IMR-90 (cell line): Measurements from ENCODE around the gene ADTRP. TPM values are rescaled to one million over a fixed set of nuclear protein-coding genes. Genes with fewer than 3 reads are reported as not detected.

Experiments
- ATAC-seq: fragments of 200-7000 bp; cut with Tn5 transposase; 2 replicates; pipeline ENCODE4 v1.9.1; 2020; ENCODE audit warnings: low read depth, mild to moderate bottlenecking, moderate library complexity
- BruUV-seq: library from RNA; stranded (reverse); fragments of 400-500 nt; replicated peaks from 2 replicates; lab custom pipeline; 2021; lab: Mats Ljungman, UMichigan
- CTCF ChIA-PET: fragments of 300-600 bp; formaldehyde crosslinking; extraction: SDS; loops from one replicate; lab custom pipeline; 2021; ENCODE audit warnings: antibody characterized with exemption; lab: Yijun Ruan, JAX
- POLR2A ChIA-PET: fragments of 300-600 bp; sonication (Branson Sonifier 250); formaldehyde crosslinking; loops from one replicate; lab custom pipeline; 2022; ENCODE audit warnings: antibody characterized with exemption; ENCODE audit not compliant: unreplicated experiment; lab: Charles Lee
- DNase-seq: peaks from one replicate; pipeline ENCODE4 v3.0.0; 2013
- H2AFZ ChIP-seq: replicated peaks from 2 replicates; pipeline ENCODE3; 2013; ENCODE audit warnings: low read length, mild to moderate bottlenecking; ENCODE audit not compliant: poor library complexity
- H2AK5ac ChIP-seq: 2 replicates; pipeline ENCODE4 v1.6.1; 2013; ENCODE audit warnings: low read depth, low read length, inconsistent platforms
- H2AK9ac ChIP-seq: replicated peaks from 2 replicates; pipeline ENCODE3; 2013; ENCODE audit warnings: mild to moderate bottlenecking, low read depth, low read length, moderate library complexity; ENCODE audit not compliant: poor library complexity
- H2BK120ac ChIP-seq: 2 replicates; pipeline ENCODE4 v1.6.1; 2013; ENCODE audit warnings: low read depth, low read length, inconsistent platforms
- H2BK15ac ChIP-seq: 3 replicates; pipeline ENCODE4 v1.6.1; 2013; ENCODE audit warnings: low read depth, low read length, inconsistent platforms
- H2BK20ac ChIP-seq: 2 replicates; pipeline ENCODE4 v1.6.1; 2013; ENCODE audit warnings: low read depth, mild to moderate bottlenecking, inconsistent platforms, low read length, moderate library complexity
- H2BK5ac ChIP-seq: 2 replicates; pipeline ENCODE4 v1.6.1; 2013; ENCODE audit warnings: mild to moderate bottlenecking, low read depth, low read length, inconsistent platforms; ENCODE audit not compliant: poor library complexity, severe bottlenecking
- H3K14ac ChIP-seq: replicated peaks from 2 replicates; pipeline ENCODE4 v1.6.1; 2013; ENCODE audit warnings: low read depth, low read length, inconsistent platforms
- H3K18ac ChIP-seq: 2 replicates; pipeline ENCODE4 v1.6.1; 2013; ENCODE audit warnings: low read depth, low read length, control low read depth
- H3K23ac ChIP-seq: 2 replicates; pipeline ENCODE4 v1.6.1; 2013; ENCODE audit warnings: low read depth, low read length, inconsistent platforms
- H3K27ac ChIP-seq: 2 replicates; pipeline ENCODE4 v1.5.1; 2013; ENCODE audit warnings: mild to moderate bottlenecking, control low read depth, low read length; ENCODE audit not compliant: insufficient read depth
- H3K27me3 ChIP-seq: 2 replicates; pipeline ENCODE4 v1.6.1; 2013; ENCODE audit warnings: low read length; ENCODE audit not compliant: control insufficient read depth, insufficient read depth
- H3K36me3 ChIP-seq: 2 replicates; pipeline ENCODE4 v1.6.1; 2013; ENCODE audit warnings: low read length, mixed read lengths; ENCODE audit not compliant: control insufficient read depth, insufficient read depth
- H3K4ac ChIP-seq: 2 replicates; pipeline ENCODE4 v1.6.1; 2013; ENCODE audit warnings: low read depth, low read length, inconsistent platforms
- H3K4me1 ChIP-seq: 2 replicates; pipeline ENCODE4 v1.6.1; 2013; ENCODE audit warnings: low read length, mixed read lengths; ENCODE audit not compliant: control insufficient read depth, insufficient read depth
- H3K4me2 ChIP-seq: 2 replicates; pipeline ENCODE4 v1.6.1; 2013; ENCODE audit warnings: low read depth, mild to moderate bottlenecking, control low read depth, low read length, moderate library complexity
- H3K4me3 ChIP-seq: 2 replicates; pipeline ENCODE4 v1.5.1; 2013; ENCODE audit warnings: low read depth, mild to moderate bottlenecking, control low read depth, low read length, moderate library complexity; ENCODE audit not compliant: insufficient read depth
- H3K56ac ChIP-seq: 2 replicates; pipeline ENCODE4 v1.6.1; 2013; ENCODE audit warnings: low read length, inconsistent platforms; ENCODE audit not compliant: insufficient read depth; ENCODE audit errors: extremely low read depth
- H3K79me1 ChIP-seq, 2 experiments: 2 replicates each; pipeline ENCODE4 v1.6.1; 2013; ENCODE audit warnings: low read length in 2 of 2, inconsistent platforms in 1 of 2, low read depth in 1 of 2
- H3K9ac ChIP-seq: 2 replicates; pipeline ENCODE4 v1.6.1; 2013; ENCODE audit warnings: low read depth, low read length, control low read depth
- H3K9me1 ChIP-seq: 2 replicates; pipeline ENCODE4 v1.6.1; 2013; ENCODE audit warnings: low read length, inconsistent platforms; ENCODE audit not compliant: insufficient read depth
- H3K9me3 ChIP-seq: 2 replicates; pipeline ENCODE4 v1.6.1; 2013; ENCODE audit warnings: low read length; ENCODE audit not compliant: control insufficient read depth, insufficient read depth
- H4K20me1 ChIP-seq: 2 replicates; pipeline ENCODE4 v1.6.1; 2013; ENCODE audit warnings: low read length, inconsistent platforms; ENCODE audit not compliant: insufficient read depth
- H4K5ac ChIP-seq: 2 replicates; pipeline ENCODE4 v1.6.1; 2013; ENCODE audit warnings: mild to moderate bottlenecking, low read depth, low read length, control low read depth
- H4K8ac ChIP-seq, 2 experiments: 2 replicates each; pipeline ENCODE4 v1.6.1; 2013; ENCODE audit warnings: low read depth in 2 of 2, low read length in 2 of 2, control low read depth in 1 of 2, inconsistent platforms in 1 of 2
- H4K91ac ChIP-seq: 2 replicates; pipeline ENCODE4 v1.6.1; 2013; ENCODE audit warnings: low read depth, low read length, inconsistent platforms; ENCODE audit not compliant: insufficient read depth
- BHLHE40 ChIP-seq: fragments of 150-350 bp; IDR thresholded peaks from 2 replicates; pipeline ENCODE4 v1.6.1; 2016; ENCODE audit warnings: mild to moderate bottlenecking, low read depth, low read length
- CEBPB ChIP-seq: IDR thresholded peaks from 2 replicates; pipeline ENCODE4 v1.6.1; 2012; ENCODE audit warnings: low read depth, low read length, improper control_type of control experiment
- CHD1 ChIP-seq: IDR thresholded peaks from 2 replicates; pipeline ENCODE4 v1.6.1; 2012; ENCODE audit warnings: low read depth, low read length, improper control_type of control experiment
- FOS ChIP-seq: fragments of 150-350 bp; IDR thresholded peaks from 2 replicates; pipeline ENCODE4 v1.6.1; 2016; ENCODE audit warnings: low read depth, low read length
- MAFK ChIP-seq: IDR thresholded peaks from 2 replicates; pipeline ENCODE4 v1.6.1; 2012; ENCODE audit warnings: low read depth, low read length, improper control_type of control experiment
- MAZ ChIP-seq: IDR thresholded peaks from 2 replicates; pipeline ENCODE4 v1.6.1; 2012; ENCODE audit warnings: low read depth, mild to moderate bottlenecking, low read length, improper control_type of control experiment, moderate library complexity, borderline replicate concordance
- NFE2L2 ChIP-seq: fragments of 150-350 bp; IDR thresholded peaks from 2 replicates; pipeline ENCODE4 v1.6.1; 2016; ENCODE audit warnings: low read depth, mild to moderate bottlenecking, low read length
- RAD21 ChIP-seq: IDR thresholded peaks from 2 replicates; pipeline ENCODE4 v1.6.1; 2012; ENCODE audit warnings: low read length, improper control_type of control experiment
- RCOR1 ChIP-seq: IDR thresholded peaks from 2 replicates; pipeline ENCODE4 v1.6.1; 2012; ENCODE audit warnings: mild to moderate bottlenecking, low read length, improper control_type of control experiment; ENCODE audit not compliant: insufficient replicate concordance
- RFX5 ChIP-seq: IDR thresholded peaks from 2 replicates; pipeline ENCODE4 v1.8.0; 2012; ENCODE audit warnings: low read depth, mild to moderate bottlenecking, low read length, moderate library complexity
- SMC3 ChIP-seq: fragments of 150-350 bp; IDR thresholded peaks from 2 replicates; pipeline ENCODE4 v1.6.1; 2016; ENCODE audit warnings: low read depth, mild to moderate bottlenecking, antibody characterized with exemption, low read length, moderate library complexity
- WGBS, 2 experiments: methylation state at CpG; one replicate each; pipeline versions ENCODE4 v1.1.5 to v1.1.7; 2013; ENCODE audit warnings: missing lambda C conversion rate in 2 of 2; ENCODE audit not compliant: insufficient read length in 1 of 2; ENCODE audit errors: extremely low coverage in 2 of 2; 5-methylcytosine and 5-hydroxymethylcytosine counted together
- dilution Hi-C: fragments of 300-500 bp; cut with HindIII; formaldehyde crosslinking; loops from one replicate; pipeline ENCODE4 v1.14.3; 2018; ENCODE audit warnings: low sequenced_read_pairs; ENCODE audit not compliant: unreplicated experiment
- in situ Hi-C: fragments of 300-500 bp; cut with MboI; formaldehyde crosslinking; loops from 3 replicates; pipeline ENCODE4 v1.14.3; 2019; ENCODE audit warnings: low sequenced_read_pairs, inconsistent platforms, mixed read lengths
- intact Hi-C: fragments of 100-400 bp; cut with micrococcal nuclease; formaldehyde crosslinking; loops from 2 replicates; pipeline ENCODE4 v1.10.0; 2022
- polyA plus RNA-seq, 3 experiments: library from polyadenylated mRNA; depleted of rRNA; stranded (reverse); fragments of >200 nt; gene quantifications; 2 replicates each; pipeline ENCODE4 v1.2.3, GENCODE V29; 2012; ENCODE audit warnings: low replicate concordance in 1 of 3
- total RNA-seq: library from RNA; depleted of rRNA; stranded (reverse); fragments of >200 nt; gene quantifications from 2 replicates; pipeline ENCODE4 v1.2.3, GENCODE V29; 2012
- TF ChIP-seq, protein P1 (sequence below): conservative IDR thresholded peaks from 2 replicates; pipeline ENCODE4 v1.5.1; 2012; ENCODE audit warnings: mild to moderate bottlenecking, low read depth, low read length, improper control_type of control experiment

The ADTRP gene
- total and polyA plus RNA-seq, 2 of the 4 experiments (the other 2 are of a cell fraction), result 0.50 to 0.72 TPM

DNA sequence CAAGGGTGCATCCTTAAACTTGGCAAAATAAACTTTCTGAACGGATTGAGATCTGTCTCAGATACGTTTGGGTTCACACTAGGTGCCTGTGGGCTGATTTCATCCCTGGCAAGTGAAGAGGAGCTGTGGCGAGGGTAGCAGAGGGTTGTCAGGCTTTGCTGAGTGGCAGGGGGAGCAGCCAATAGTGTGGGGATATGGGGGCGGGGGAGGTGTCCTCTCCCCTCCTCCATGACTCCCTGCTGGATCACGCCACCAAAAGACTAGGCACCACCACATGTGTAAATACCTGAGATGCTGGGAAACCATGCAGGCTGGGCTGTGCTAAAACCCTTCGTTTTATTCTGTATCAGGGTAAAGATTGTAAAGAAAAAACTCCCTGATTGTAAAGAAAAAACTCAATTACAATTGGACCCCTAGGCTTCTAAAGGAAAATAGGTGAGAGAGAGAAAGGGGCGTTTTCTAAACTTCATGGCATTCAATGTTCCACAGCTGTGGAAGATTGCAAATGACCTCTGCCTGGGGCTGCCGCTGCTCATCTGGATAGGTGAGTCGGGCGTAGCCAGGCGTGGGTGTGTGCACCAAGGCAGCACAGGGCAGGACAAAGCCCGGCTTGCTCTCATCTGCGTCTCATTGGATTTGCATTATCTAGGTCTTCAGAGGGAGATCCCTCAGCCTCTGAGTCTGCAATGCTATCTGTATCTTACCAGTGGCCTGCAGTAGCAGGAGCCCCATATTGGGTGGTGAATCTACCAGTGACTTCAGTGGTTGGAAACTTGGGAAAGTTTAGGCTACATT, 26.9 kb upstream of the ADTRP start:
- dilution Hi-C loops, result no loop called here
- intact Hi-C loops, result no loop called here
- Histone ChIP-seq H2AFZ (no peak overlapping the region), H4K5ac (no peak overlapping the region), H3K23ac (no peak overlapping the region), H3K27ac (no peak overlapping the region), H3K36me3 (no peaks in the 10 kb centered on the region), H3K14ac (peak overlapping the region; percentile 28; the same call in 1 of the 2 replicates), H2BK120ac (no peak overlapping the region), H2AK5ac (peak overlapping the region; percentile 24; the same call in 1 of the 2 replicates), H3K4me1 (peaks cover 3% of the 10 kb centered on the region; the same call in 1 of the 2 replicates), H2BK20ac (no peak overlapping the region), H3K27me3 (no peaks in the 10 kb centered on the region), H3K79me1 (no peaks in the 10 kb centered on the region), H3K9me3 (no peaks in the 10 kb centered on the region), H3K9ac (no peak overlapping the region), H2BK5ac (no peak overlapping the region), H3K4me3 (no peak overlapping the region), H2BK15ac (peak overlapping the region; percentile 9; the same call in 1 of the 3 replicates), H3K18ac (no peak overlapping the region), H3K9me1 (peaks cover 10% of the 10 kb centered on the region; the same call in 1 of the 2 replicates), H3K4me2 (no peak overlapping the region), H3K4ac (no peak overlapping the region), H2AK9ac (no peak overlapping the region), H4K91ac (no peak overlapping the region; the same call in 1 of the 2 replicates), H4K20me1 (no peaks in the 10 kb centered on the region), H4K8ac (0 out of 4 replicates have a peak overlapping the region, but pooled peaks of 1 of the 2 experiments have one; percentile 49), H3K56ac (no peak overlapping the region)
- ChIA-PET POLR2A (no interaction called here), CTCF (no interaction called here)
- in situ Hi-C loops, result no loop called here
- TF ChIP-seq BHLHE40, result no peak
- TF ChIP-seq, protein P1, sequence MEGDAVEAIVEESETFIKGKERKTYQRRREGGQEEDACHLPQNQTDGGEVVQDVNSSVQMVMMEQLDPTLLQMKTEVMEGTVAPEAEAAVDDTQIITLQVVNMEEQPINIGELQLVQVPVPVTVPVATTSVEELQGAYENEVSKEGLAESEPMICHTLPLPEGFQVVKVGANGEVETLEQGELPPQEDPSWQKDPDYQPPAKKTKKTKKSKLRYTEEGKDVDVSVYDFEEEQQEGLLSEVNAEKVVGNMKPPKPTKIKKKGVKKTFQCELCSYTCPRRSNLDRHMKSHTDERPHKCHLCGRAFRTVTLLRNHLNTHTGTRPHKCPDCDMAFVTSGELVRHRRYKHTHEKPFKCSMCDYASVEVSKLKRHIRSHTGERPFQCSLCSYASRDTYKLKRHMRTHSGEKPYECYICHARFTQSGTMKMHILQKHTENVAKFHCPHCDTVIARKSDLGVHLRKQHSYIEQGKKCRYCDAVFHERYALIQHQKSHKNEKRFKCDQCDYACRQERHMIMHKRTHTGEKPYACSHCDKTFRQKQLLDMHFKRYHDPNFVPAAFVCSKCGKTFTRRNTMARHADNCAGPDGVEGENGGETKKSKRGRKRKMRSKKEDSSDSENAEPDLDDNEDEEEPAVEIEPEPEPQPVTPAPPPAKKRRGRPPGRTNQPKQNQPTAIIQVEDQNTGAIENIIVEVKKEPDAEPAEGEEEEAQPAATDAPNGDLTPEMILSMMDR, result no peak
- no peak for TF ChIP-seq RCOR1
- no peak for TF ChIP-seq RAD21
- no peak for TF ChIP-seq MAFK
- TF ChIP-seq CEBPB, result no peak
- no peak for TF ChIP-seq CHD1
- no peak for TF ChIP-seq RFX5
- no peak for TF ChIP-seq NFE2L2
- no peak for TF ChIP-seq SMC3
- no peak for TF ChIP-seq FOS
- no peak for TF ChIP-seq MAZ
- BruUV-seq, result no TSS peak
- WGBS, 2 experiments, result 100% methylated on average over 1 of the region's 13 CpGs; no CpG with 5 or more reads in 1 of the 2 experiments
- no peak for ATAC-seq
- DNase-seq, result no peak
